ENCODE results near the gene MRTFB. TPM values are rescaled to one million over a fixed set of nuclear protein-coding genes. Genes with fewer than 3 reads are reported as not detected.
A peak's percentile ranks its signal among the peaks of the same experiment; 100 is the strongest.

The MRTFB gene
- total and polyA plus RNA-seq, 2 of the 13 experiments (the other 11 are each of a cell fraction or from before 2014, with no cell fraction given): 11.4 to 14.0 TPM

- no peak for TF ChIP-seq BCLAF1 (IDR thresholded peaks at IDR 0.05)
- TF ChIP-seq ZNF777 (CRISPR knock-in tag; IDR thresholded peaks at IDR 0.05): peak; percentile 94
- TF ChIP-seq ZFAT (CRISPR knock-in tag; conservative IDR thresholded peaks at IDR 0.05): no peak
- TF ChIP-seq, protein P1, sequence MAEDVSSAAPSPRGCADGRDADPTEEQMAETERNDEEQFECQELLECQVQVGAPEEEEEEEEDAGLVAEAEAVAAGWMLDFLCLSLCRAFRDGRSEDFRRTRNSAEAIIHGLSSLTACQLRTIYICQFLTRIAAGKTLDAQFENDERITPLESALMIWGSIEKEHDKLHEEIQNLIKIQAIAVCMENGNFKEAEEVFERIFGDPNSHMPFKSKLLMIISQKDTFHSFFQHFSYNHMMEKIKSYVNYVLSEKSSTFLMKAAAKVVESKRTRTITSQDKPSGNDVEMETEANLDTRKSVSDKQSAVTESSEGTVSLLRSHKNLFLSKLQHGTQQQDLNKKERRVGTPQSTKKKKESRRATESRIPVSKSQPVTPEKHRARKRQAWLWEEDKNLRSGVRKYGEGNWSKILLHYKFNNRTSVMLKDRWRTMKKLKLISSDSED (CRISPR knock-in tag; IDR thresholded peaks at IDR 0.05): peak; percentile 56; the same call in 1 of the 2 replicates
- TF ChIP-seq MAFG (CRISPR knock-in tag; IDR thresholded peaks at IDR 0.05): no peak
- peak; percentile 78 for TF ChIP-seq NKX3-1 (CRISPR knock-in tag; IDR thresholded peaks at IDR 0.05)
- TF ChIP-seq KLF12 (CRISPR knock-in tag; IDR thresholded peaks at IDR 0.05; ENCODE audit: borderline replicate concordance): peak; percentile 73; the same call in 1 of the 2 replicates
- TF ChIP-seq ZSCAN22 (CRISPR knock-in tag; IDR thresholded peaks at IDR 0.05): peak; percentile 73; the same call in 1 of the 2 replicates
- no peak for TF ChIP-seq ZNF615 (CRISPR knock-in tag; IDR thresholded peaks at IDR 0.05; ENCODE audit: borderline replicate concordance)
- TF ChIP-seq, protein P2, sequence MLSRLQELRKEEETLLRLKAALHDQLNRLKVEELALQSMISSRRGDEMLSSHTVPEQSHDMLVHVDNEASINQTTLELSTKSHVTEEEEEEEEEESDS (CRISPR knock-in tag; IDR thresholded peaks at IDR 0.05; ENCODE audit: borderline replicate concordance): no peak
- TF ChIP-seq, protein P3, sequence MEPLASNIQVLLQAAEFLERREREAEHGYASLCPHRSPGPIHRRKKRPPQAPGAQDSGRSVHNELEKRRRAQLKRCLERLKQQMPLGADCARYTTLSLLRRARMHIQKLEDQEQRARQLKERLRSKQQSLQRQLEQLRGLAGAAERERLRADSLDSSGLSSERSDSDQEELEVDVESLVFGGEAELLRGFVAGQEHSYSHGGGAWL (CRISPR knock-in tag; IDR thresholded peaks at IDR 0.05): peak; percentile 86; the same call in 1 of the 2 replicates
- TF ChIP-seq ZNF569 (CRISPR knock-in tag; IDR thresholded peaks at IDR 0.05; ENCODE audit: borderline replicate concordance): no peak
- TF ChIP-seq, protein P4, sequence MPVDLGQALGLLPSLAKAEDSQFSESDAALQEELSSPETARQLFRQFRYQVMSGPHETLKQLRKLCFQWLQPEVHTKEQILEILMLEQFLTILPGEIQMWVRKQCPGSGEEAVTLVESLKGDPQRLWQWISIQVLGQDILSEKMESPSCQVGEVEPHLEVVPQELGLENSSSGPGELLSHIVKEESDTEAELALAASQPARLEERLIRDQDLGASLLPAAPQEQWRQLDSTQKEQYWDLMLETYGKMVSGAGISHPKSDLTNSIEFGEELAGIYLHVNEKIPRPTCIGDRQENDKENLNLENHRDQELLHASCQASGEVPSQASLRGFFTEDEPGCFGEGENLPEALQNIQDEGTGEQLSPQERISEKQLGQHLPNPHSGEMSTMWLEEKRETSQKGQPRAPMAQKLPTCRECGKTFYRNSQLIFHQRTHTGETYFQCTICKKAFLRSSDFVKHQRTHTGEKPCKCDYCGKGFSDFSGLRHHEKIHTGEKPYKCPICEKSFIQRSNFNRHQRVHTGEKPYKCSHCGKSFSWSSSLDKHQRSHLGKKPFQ (CRISPR knock-in tag; IDR thresholded peaks at IDR 0.05; ENCODE audit: insufficient replicate concordance): no peak
- TF ChIP-seq ZNF780A (CRISPR knock-in tag; IDR thresholded peaks at IDR 0.05): no peak
- no peak for TF ChIP-seq RAD51 (IDR thresholded peaks at IDR 0.05; ENCODE audit: borderline replicate concordance)
- TF ChIP-seq GATA4 (IDR thresholded peaks at IDR 0.05; ENCODE audit: borderline replicate concordance, low read depth): peak; percentile 53
- no peak for TF ChIP-seq SETDB1 (CRISPR knock-in tag; IDR thresholded peaks at IDR 0.05; ENCODE audit: borderline replicate concordance)
- TF ChIP-seq REXO4 (CRISPR knock-in tag; IDR thresholded peaks at IDR 0.05; ENCODE audit: borderline replicate concordance): no peak
- TF ChIP-seq MYNN (CRISPR knock-in tag; IDR thresholded peaks at IDR 0.05; ENCODE audit: low read depth): peak; percentile 62; the same call in 1 of the 2 replicates
- TF ChIP-seq SNRNP70 (IDR thresholded peaks at IDR 0.05; ENCODE audit: low read depth, low read length): no peak
- no peak for TF ChIP-seq ATM (IDR thresholded peaks at IDR 0.05; ENCODE audit: borderline replicate concordance)
- TF ChIP-seq KDM3A (CRISPR knock-in tag; IDR thresholded peaks at IDR 0.05; ENCODE audit: low read depth): peak; percentile 91
- peak; percentile 81 for TF ChIP-seq CREBL2 (CRISPR knock-in tag; IDR thresholded peaks at IDR 0.05; ENCODE audit: borderline replicate concordance)
Measured at GRCh38 chr16:14070877-14071575, at the start of gene MRTFB (continued).

All from HepG2 (cell line).